GM12878 (cell line): ENCODE measurements around the gene NACA. TPM values are rescaled to one million over a fixed set of nuclear protein-coding genes. Genes with fewer than 3 reads are reported as not detected.

Experiments used
- ATAC-seq: fragments of 200-7000 bp; cut with Tn5 transposase; 3 replicates; pipeline ENCODE4 v1.9.1; 2020; ENCODE audit warnings: mild to moderate bottlenecking, moderate library complexity
- BruUV-seq: library from RNA; stranded (reverse); fragments of 400-500 nt; replicated peaks from 2 replicates; lab custom pipeline; 2021; lab: Mats Ljungman, UMichigan
- CTCF ChIA-PET: fragments of 300-600 bp; sonication (Branson Sonifier 250); formaldehyde crosslinking; extraction: SDS; loops from one replicate; lab custom pipeline; 2021; ENCODE audit warnings: inconsistent platforms; lab: Yijun Ruan, JAX
- POLR2A ChIA-PET: fragments of 350-600 bp; formaldehyde crosslinking; extraction: SDS; loops from one replicate; lab custom pipeline; 2021; ENCODE audit warnings: inconsistent platforms; lab: Charles Lee
- RAD21 ChIA-PET: fragments of 300-600 bp; sonication (Branson Sonifier 250); formaldehyde crosslinking; loops from one replicate; lab custom pipeline; 2023; ENCODE audit warnings: antibody characterized with exemption; ENCODE audit not compliant: unreplicated experiment; lab: Charles Lee
- SMC1A ChIA-PET: fragments of 300-600 bp; sonication (Branson Sonifier 250); formaldehyde crosslinking; loops from one replicate; lab custom pipeline; 2023; ENCODE audit not compliant: unreplicated experiment, uncharacterized antibody; lab: Charles Lee
- DNase-seq: peaks from one replicate; pipeline ENCODE4 v3.0.0-alpha.2; 2011; ENCODE audit warnings: low read depth, low spot score
- FAIRE-seq: peaks from 3 replicates; lab custom pipeline; 2011; peaks lifted over from hg19 to GRCh38; lab: Jason Lieb, UNC
- H2AFZ ChIP-seq: 2 replicates; pipeline ENCODE4 v1.6.0; 2011; ENCODE audit warnings: low read depth, low read length, control low read depth; ENCODE audit not compliant: control insufficient read depth
- H3K27ac ChIP-seq: 2 replicates; pipeline ENCODE4 v1.5.1; 2011; ENCODE audit warnings: control low read depth; ENCODE audit not compliant: control insufficient read depth, insufficient read depth
- H3K27me3 ChIP-seq, 2 experiments: replicated peaks in 1 of 2; 2 replicates each; pipeline versions ENCODE4 v1.6.0 to v1.6.1; 2011; ENCODE audit warnings: low read length in 1 of 2; ENCODE audit not compliant: control insufficient read depth in 2 of 2, insufficient read depth in 2 of 2
- H3K36me3 ChIP-seq, 2 experiments: 2 replicates each; pipeline ENCODE4 v1.5.1; 2011; ENCODE audit warnings: low read length in 1 of 2; ENCODE audit not compliant: control insufficient read depth in 2 of 2, insufficient read depth in 2 of 2
- H3K4me1 ChIP-seq: 2 replicates; pipeline ENCODE4 v1.6.1; 2011; ENCODE audit warnings: mild to moderate bottlenecking, low read length, moderate library complexity, mixed read lengths; ENCODE audit not compliant: control insufficient read depth, insufficient read depth
- H3K4me2 ChIP-seq: 2 replicates; pipeline ENCODE4 v1.6.0; 2011; ENCODE audit warnings: control low read depth; ENCODE audit not compliant: control insufficient read depth, insufficient read depth
- H3K4me3 ChIP-seq: fragments of 200-600 bp; sonication (generic); 2 replicates; pipeline ENCODE4 v1.5.1; 2016
- H3K79me2 ChIP-seq: 2 replicates; pipeline ENCODE4 v1.6.0; 2011; ENCODE audit warnings: low read length; ENCODE audit not compliant: control insufficient read depth, insufficient read depth
- H3K9ac ChIP-seq: 2 replicates; pipeline ENCODE4 v1.8.0; 2011; ENCODE audit warnings: low read length, control low read depth, mixed read lengths; ENCODE audit not compliant: control insufficient read depth, insufficient read depth
- H3K9me3 ChIP-seq: replicated peaks from 3 replicates; pipeline ENCODE4 v1.5.1; 2011; ENCODE audit warnings: mild to moderate bottlenecking, low read length; ENCODE audit not compliant: control insufficient read depth, insufficient read depth
- H4K20me1 ChIP-seq: 2 replicates; pipeline ENCODE4 v1.6.0; 2011; ENCODE audit not compliant: control insufficient read depth, insufficient read depth
- IKZF1 ChIP-seq: fragments of 450-650 bp; conservative IDR thresholded peaks from 2 replicates; pipeline ENCODE4 v1.6.1; 2017; ENCODE audit warnings: antibody characterized with exemption, mild to moderate bottlenecking
- NRF1 ChIP-seq: conservative IDR thresholded peaks from 2 replicates; pipeline ENCODE4 v1.6.1; 2011; ENCODE audit warnings: mild to moderate bottlenecking, low read depth, low read length, improper control_type of control experiment
- PAX8 ChIP-seq: fragments of 450-650 bp; IDR thresholded peaks from 2 replicates; pipeline ENCODE4 v1.6.1; 2017; ENCODE audit warnings: mild to moderate bottlenecking, moderate library complexity
- RAD21 ChIP-seq: IDR thresholded peaks from 2 replicates; pipeline ENCODE4 v1.6.1; 2011; ENCODE audit warnings: mild to moderate bottlenecking, low read depth, low read length, moderate library complexity; ENCODE audit not compliant: insufficient read depth
- SIX5 ChIP-seq: IDR thresholded peaks from 2 replicates; pipeline ENCODE4 v1.6.1; 2011; ENCODE audit warnings: mild to moderate bottlenecking, low read depth, low read length, moderate library complexity; ENCODE audit not compliant: severe bottlenecking
- WGBS: methylation state at CpG from one replicate; pipeline ENCODE4 v1.1.6; 2016; ENCODE audit warnings: low lambda C conversion rate; ENCODE audit not compliant: insufficient replicate concordance, insufficient coverage; ENCODE audit errors: missing lambda C conversion rate; 5-methylcytosine and 5-hydroxymethylcytosine counted together
- in situ Hi-C: fragments of 300-500 bp; cut with MboI; formaldehyde crosslinking; loops from 9 replicates; pipeline ENCODE4 v1.14.3; 2018; ENCODE audit warnings: mixed read lengths
- intact Hi-C: fragments of 100-400 bp; cut with micrococcal nuclease; formaldehyde crosslinking; loops from one replicate; pipeline ENCODE4 v1.14.2; 2022; ENCODE audit not compliant: unreplicated experiment
- polyA plus RNA-seq, 11 experiments: library from polyadenylated mRNA; depleted of rRNA in 4 of 11; unstranded in 6 of 11; stranded (reverse) in 5 of 11; fragments of >200 nt; fragmentation: Nextera tagmentation in 4 of 11; fragmentation: Illumina TruSeq in 1 of 11; extraction: Ambion mirVana in 4 of 11; extraction: Trizol in 1 of 11; gene quantifications; 1 replicate in 1 of 11; 2 replicates in 10 of 11; pipeline versions ENCODE4 v1.2.1 to v1.2.3, GENCODE V29; 2011 to 2016; ENCODE audit warnings: inconsistent platforms in 2 of 11, missing spikeins in 2 of 11, low read depth in 1 of 11
- total RNA-seq, 4 experiments: library from RNA; depleted of rRNA in 3 of 4; stranded (reverse); fragments of >200 nt in 3 of 4; fragmentation: Illumina TruSeq in 1 of 4; extraction: Trizol in 1 of 4; gene quantifications; 2 replicates each; pipeline versions ENCODE4 v1.2.1 to v1.2.3, GENCODE V29; 2013 to 2021
- TF ChIP-seq, protein P1 (sequence below): fragments of 450-650 bp; conservative IDR thresholded peaks from 2 replicates; pipeline ENCODE4 v1.6.1; 2017; ENCODE audit warnings: mild to moderate bottlenecking, moderate library complexity
- TF ChIP-seq, protein P2 (sequence below): IDR thresholded peaks from 2 replicates; pipeline ENCODE4 v1.6.1; 2012; ENCODE audit warnings: mild to moderate bottlenecking, low read depth, low read length
- TF ChIP-seq, protein P3 (sequence below): fragments of 150-350 bp; IDR thresholded peaks from 2 replicates; pipeline ENCODE4 v1.6.1; 2014; ENCODE audit warnings: mild to moderate bottlenecking, low read depth, low read length
- TF ChIP-seq, protein P4 (sequence below): IDR thresholded peaks from 2 replicates; pipeline ENCODE4 v1.6.1; 2012; ENCODE audit warnings: low read depth, low read length, improper control_type of control experiment

The NACA gene
- total and polyA plus RNA-seq, 10 of the 15 experiments (the other 5 are each of a cell fraction or from before 2014, with no cell fraction given), result 1,181 to 2,782 (median 1,905) TPM

DNA sequence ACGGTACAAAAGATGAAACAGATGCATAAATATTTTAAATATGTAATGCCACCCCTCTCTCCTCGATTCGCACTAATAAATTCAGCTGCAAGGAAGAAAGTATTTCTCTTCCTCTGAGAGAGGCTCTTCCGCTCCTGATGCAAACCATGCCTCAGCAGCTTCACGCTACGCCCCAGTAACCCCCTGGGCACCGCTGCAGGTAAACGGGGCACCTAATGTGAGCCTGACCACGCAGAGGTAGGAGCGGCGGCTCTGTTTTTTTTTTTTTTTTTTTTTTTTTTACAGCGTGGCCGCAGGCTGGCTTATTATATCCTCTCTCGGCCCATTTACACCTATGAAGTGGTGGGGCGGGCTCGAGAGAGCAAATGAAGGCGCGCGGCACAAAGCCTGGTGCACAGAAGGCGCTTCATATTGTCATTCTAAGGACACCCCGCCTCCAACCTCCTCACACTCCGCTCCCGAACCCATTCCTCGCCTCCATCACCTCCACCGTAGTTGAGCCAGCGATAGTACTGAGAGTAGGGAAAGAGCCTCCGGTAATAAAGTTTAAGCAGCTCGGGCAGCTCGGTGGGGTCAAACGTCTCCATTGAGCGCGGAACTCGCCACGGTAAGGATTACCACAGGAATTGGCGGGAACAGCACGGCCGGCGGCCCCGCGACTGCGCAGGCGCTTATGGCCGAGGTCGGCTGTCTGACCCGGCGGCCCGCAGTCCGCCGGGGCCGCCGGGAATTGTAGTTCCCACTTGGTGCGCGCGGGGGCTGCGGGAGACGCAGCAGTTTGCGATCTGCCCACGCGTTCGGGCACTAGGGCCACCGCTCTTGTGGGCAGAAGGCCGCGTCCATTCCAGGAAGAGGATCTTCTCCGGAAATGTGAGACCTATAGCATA is 26.9 kb upstream of the NACA start, which contains the start of gene PRIM1:
Gene PRIM1 (minus strand): TSS at position 612 of the 887 bp plus-strand sequence. CDS start 25 bp downstream, at position 587.
- Histone ChIP-seq H2AFZ (peak within 1 kb of the TSS; percentile 88), H3K9me3 (no peaks in the 10 kb centered on the region), H3K79me2 (peaks cover 19% of the 10 kb centered on the region), H4K20me1 (no peaks in the 10 kb centered on the region), H3K4me2 (peak within 1 kb of the TSS; percentile 80), H3K27ac (peak within 1 kb of the TSS; percentile 72), H3K4me3 (peak within 1 kb of the TSS; percentile 82), H3K36me3 (no peaks in the 10 kb centered on the region), H3K27me3 (no peaks in the 10 kb centered on the region), H3K9ac (peak within 1 kb of the TSS; percentile 70), H3K4me1 (peaks cover 21% of the 10 kb centered on the region)
- peak; percentile 54 for DNase-seq
- peak; percentile 56 for FAIRE-seq
- BruUV-seq, result TSS peak; percentile 85
- in situ Hi-C loops (no loop called here), intact Hi-C loops (loop anchor here (1.0 to 5.0 kb wide), 4 partner anchors 27 to 360 kb away; partner anchors contain the start of genes NACA, PTGES3 and STAT6)
- ChIA-PET SMC1A (interaction anchor here (0.6 to 4.3 kb wide), 5 partner anchors 10 to 1110 kb away, joined by 3 to 18 read pairs (median 5); partner anchors contain the start of genes NACA and PTGES3), CTCF (interaction anchor here (0.6 to 11.6 kb wide), 2 partner anchors 251 to 650 kb away, joined by 5 to 177 read pairs; partner anchors contain the start of gene ZBTB39), RAD21 (interaction anchor here (0.7 to 1.6 kb wide), 7 partner anchors 27 to 338 kb away, joined by 3 to 8 read pairs (median 3); partner anchors contain the start of gene NACA), POLR2A (interaction anchor here (0.7 to 2.6 kb wide), 11 partner anchors 26 to 694 kb away, joined by 3 to 9 read pairs (median 4); partner anchors contain the start of gene PTGES3)
- WGBS, result 1% methylated on average over 64 of the region's 64 CpGs
- peak; percentile 87 for ATAC-seq
- peak; percentile 49 for TF ChIP-seq NRF1
- peak; percentile 87 for TF ChIP-seq SIX5
- no peak for TF ChIP-seq PAX8
- TF ChIP-seq, protein P1, sequence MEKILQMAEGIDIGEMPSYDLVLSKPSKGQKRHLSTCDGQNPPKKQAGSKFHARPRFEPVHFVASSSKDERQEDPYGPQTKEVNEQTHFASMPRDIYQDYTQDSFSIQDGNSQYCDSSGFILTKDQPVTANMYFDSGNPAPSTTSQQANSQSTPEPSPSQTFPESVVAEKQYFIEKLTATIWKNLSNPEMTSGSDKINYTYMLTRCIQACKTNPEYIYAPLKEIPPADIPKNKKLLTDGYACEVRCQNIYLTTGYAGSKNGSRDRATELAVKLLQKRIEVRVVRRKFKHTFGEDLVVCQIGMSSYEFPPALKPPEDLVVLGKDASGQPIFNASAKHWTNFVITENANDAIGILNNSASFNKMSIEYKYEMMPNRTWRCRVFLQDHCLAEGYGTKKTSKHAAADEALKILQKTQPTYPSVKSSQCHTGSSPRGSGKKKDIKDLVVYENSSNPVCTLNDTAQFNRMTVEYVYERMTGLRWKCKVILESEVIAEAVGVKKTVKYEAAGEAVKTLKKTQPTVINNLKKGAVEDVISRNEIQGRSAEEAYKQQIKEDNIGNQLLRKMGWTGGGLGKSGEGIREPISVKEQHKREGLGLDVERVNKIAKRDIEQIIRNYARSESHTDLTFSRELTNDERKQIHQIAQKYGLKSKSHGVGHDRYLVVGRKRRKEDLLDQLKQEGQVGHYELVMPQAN, result peak; percentile 90
- TF ChIP-seq, protein P2, sequence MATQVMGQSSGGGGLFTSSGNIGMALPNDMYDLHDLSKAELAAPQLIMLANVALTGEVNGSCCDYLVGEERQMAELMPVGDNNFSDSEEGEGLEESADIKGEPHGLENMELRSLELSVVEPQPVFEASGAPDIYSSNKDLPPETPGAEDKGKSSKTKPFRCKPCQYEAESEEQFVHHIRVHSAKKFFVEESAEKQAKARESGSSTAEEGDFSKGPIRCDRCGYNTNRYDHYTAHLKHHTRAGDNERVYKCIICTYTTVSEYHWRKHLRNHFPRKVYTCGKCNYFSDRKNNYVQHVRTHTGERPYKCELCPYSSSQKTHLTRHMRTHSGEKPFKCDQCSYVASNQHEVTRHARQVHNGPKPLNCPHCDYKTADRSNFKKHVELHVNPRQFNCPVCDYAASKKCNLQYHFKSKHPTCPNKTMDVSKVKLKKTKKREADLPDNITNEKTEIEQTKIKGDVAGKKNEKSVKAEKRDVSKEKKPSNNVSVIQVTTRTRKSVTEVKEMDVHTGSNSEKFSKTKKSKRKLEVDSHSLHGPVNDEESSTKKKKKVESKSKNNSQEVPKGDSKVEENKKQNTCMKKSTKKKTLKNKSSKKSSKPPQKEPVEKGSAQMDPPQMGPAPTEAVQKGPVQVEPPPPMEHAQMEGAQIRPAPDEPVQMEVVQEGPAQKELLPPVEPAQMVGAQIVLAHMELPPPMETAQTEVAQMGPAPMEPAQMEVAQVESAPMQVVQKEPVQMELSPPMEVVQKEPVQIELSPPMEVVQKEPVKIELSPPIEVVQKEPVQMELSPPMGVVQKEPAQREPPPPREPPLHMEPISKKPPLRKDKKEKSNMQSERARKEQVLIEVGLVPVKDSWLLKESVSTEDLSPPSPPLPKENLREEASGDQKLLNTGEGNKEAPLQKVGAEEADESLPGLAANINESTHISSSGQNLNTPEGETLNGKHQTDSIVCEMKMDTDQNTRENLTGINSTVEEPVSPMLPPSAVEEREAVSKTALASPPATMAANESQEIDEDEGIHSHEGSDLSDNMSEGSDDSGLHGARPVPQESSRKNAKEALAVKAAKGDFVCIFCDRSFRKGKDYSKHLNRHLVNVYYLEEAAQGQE, result no peak
- TF ChIP-seq RAD21, result no peak
- TF ChIP-seq, protein P3, sequence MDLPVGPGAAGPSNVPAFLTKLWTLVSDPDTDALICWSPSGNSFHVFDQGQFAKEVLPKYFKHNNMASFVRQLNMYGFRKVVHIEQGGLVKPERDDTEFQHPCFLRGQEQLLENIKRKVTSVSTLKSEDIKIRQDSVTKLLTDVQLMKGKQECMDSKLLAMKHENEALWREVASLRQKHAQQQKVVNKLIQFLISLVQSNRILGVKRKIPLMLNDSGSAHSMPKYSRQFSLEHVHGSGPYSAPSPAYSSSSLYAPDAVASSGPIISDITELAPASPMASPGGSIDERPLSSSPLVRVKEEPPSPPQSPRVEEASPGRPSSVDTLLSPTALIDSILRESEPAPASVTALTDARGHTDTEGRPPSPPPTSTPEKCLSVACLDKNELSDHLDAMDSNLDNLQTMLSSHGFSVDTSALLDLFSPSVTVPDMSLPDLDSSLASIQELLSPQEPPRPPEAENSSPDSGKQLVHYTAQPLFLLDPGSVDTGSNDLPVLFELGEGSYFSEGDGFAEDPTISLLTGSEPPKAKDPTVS, result no peak
- TF ChIP-seq, protein P4, sequence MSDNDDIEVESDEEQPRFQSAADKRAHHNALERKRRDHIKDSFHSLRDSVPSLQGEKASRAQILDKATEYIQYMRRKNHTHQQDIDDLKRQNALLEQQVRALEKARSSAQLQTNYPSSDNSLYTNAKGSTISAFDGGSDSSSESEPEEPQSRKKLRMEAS, result peak; percentile 27; the same call in 1 of the 2 replicates
- peak; percentile 92 for TF ChIP-seq IKZF1
